Gastroesophageal sphincter (tissue), 4 donors: Measurements from ENCODE around the gene SH3RF2. TPM values are rescaled to one million over a fixed set of nuclear protein-coding genes. Genes with fewer than 3 reads are reported as not detected.

Experiments used
- ATAC-seq: fragments of 150-250 bp; one replicate; pipeline ENCODE4 v1.9.1; 2016; ENCODE audit warnings: mild to moderate bottlenecking, moderate library complexity
- H3K27ac ChIP-seq, 4 donors: fragments of 200-600 bp; sonication (generic) in 3 of 4; 1 replicate in 3 of 4; 2 replicates in 1 of 4; pipeline ENCODE4 v1.5.1; 2016 to 2019
- H3K27me3 ChIP-seq: fragments of 200-600 bp; sonication (generic); one replicate; pipeline ENCODE4 v1.5.1; 2019
- H3K36me3 ChIP-seq, 2 donors: fragments of 200-600 bp; sonication (generic); one replicate each; pipeline ENCODE4 v1.5.1; 2019; ENCODE audit warnings: control low read depth in 1 of 2
- H3K4me1 ChIP-seq, 3 donors: fragments of 200-600 bp; sonication (generic); 1 replicate in 2 of 3; 2 replicates in 1 of 3; pipeline ENCODE4 v1.5.1; 2016 to 2019; ENCODE audit warnings: control low read depth in 2 of 3
- H3K4me3 ChIP-seq, 2 donors: fragments of 200-600 bp; sonication (generic); one replicate each; pipeline ENCODE4 v1.5.1; 2019; ENCODE audit warnings: mild to moderate bottlenecking in 1 of 2, moderate library complexity in 1 of 2
- H3K9me3 ChIP-seq, 3 donors: fragments of 200-600 bp; sonication (generic); one replicate each; pipeline ENCODE4 v1.5.1; 2017 to 2019; ENCODE audit warnings: control low read depth in 2 of 3
- CTCF ChIP-seq, 4 experiments: fragments of 200-600 bp in 2 of 4; fragments of 450-650 bp in 2 of 4; sonication (generic) in 1 of 4; IDR thresholded peaks; one replicate each; pipeline ENCODE4 v1.5.1; 2017 to 2019; ENCODE audit warnings: antibody characterized with exemption in 4 of 4, mild to moderate bottlenecking in 2 of 4, moderate library complexity in 2 of 4
- EP300 ChIP-seq: sonication (generic); formaldehyde crosslinking; IDR thresholded peaks from one replicate; pipeline ENCODE4 v1.6.1; 2017; ENCODE audit warnings: antibody characterized with exemption, mild to moderate bottlenecking
- POLR2A ChIP-seq, 2 donors: fragments of 450-650 bp; IDR thresholded peaks; one replicate each; pipeline ENCODE4 v1.6.1; 2017; ENCODE audit warnings: antibody characterized with exemption in 2 of 2, mild to moderate bottlenecking in 2 of 2, moderate library complexity in 1 of 2
- POLR2AphosphoS5 ChIP-seq: sonication (generic); formaldehyde crosslinking; IDR thresholded peaks from one replicate; pipeline ENCODE4 v1.6.1; 2017; ENCODE audit warnings: antibody characterized with exemption
- WGBS, 2 donors: methylation state at CpG; one replicate each; pipeline ENCODE4 v1.1.5; 2018; ENCODE audit warnings: low coverage in 1 of 2; 5-methylcytosine and 5-hydroxymethylcytosine counted together
- total RNA-seq, 4 donors: library from RNA; depleted of rRNA; stranded (reverse); fragments of >200 nt; gene quantifications; one replicate each; pipeline ENCODE4 v1.1.0, GENCODE V29; 2016

Gene SH3RF2
- total RNA-seq, 4 donors from 2014 or later: 0.27 to 5.2 (median 1.0) TPM

- Histone ChIP-seq H3K27me3 (no peaks in the 10 kb centered on the region), H3K27ac (no peak overlapping the region), H3K4me1 (peaks cover 0 to 4% (median 0%) of the 10 kb centered on the region in 3 donors), H3K36me3 (no peaks in the 10 kb centered on the region), H3K9me3 (no peaks in the 10 kb centered on the region), H3K4me3 (no peak overlapping the region)
- no peak for ATAC-seq
- WGBS, 2 donors: 83 to 93% methylated on average over 1 to 7 of the region's 8 CpGs
- TF ChIP-seq POLR2A (IDR thresholded peaks at IDR 0.05) (no peak), POLR2AphosphoS5 (no peak), CTCF (IDR thresholded peaks at IDR 0.05) (no peak), EP300 (no peak)
These were observed 130.6 kb downstream of the SH3RF2 start for GRCh38 chr5:146066968-146067367.

- TF ChIP-seq EP300: no peak
- TF ChIP-seq POLR2AphosphoS5: no peak
- no peak for TF ChIP-seq POLR2A (IDR thresholded peaks at IDR 0.05)
- TF ChIP-seq CTCF (IDR thresholded peaks at IDR 0.05): no peak
- no peaks in the 10 kb centered on the region for H3K36me3 ChIP-seq
- 41 to 54% methylated on average over 2 to 7 of the region's 9 CpGs for WGBS, 2 donors
- peaks cover 0 to 4% (median 0%) of the 10 kb centered on the region in 3 donors for H3K4me1 ChIP-seq
- no peak for ATAC-seq
- no peaks in the 10 kb centered on the region for H3K27me3 ChIP-seq
- H3K9me3 ChIP-seq: no peaks in the 10 kb centered on the region
- no peak overlapping the region for H3K27ac ChIP-seq
- no peak overlapping the region for H3K4me3 ChIP-seq
These were observed 131.8 kb downstream of the SH3RF2 start for GRCh38 chr5:146068206-146068605.

GRCh38 chr5:146068977-146069779 is 132.8 kb downstream of the SH3RF2 start:
- H3K27me3 ChIP-seq: no peaks in the 10 kb centered on the region
- 88 to 100% methylated on average over 3 to 5 of the region's 6 CpGs for WGBS, 2 donors
- no peak overlapping the region for H3K4me3 ChIP-seq
- H3K9me3 ChIP-seq: no peaks in the 10 kb centered on the region
- H3K27ac ChIP-seq: no peak overlapping the region
- no peak for ATAC-seq
- no peaks in the 10 kb centered on the region for H3K36me3 ChIP-seq
- H3K4me1 ChIP-seq: peaks cover 0 to 4% (median 0%) of the 10 kb centered on the region in 3 donors
- no peak for TF ChIP-seq EP300
- no peak for TF ChIP-seq CTCF (IDR thresholded peaks at IDR 0.05)
- no peak for TF ChIP-seq POLR2AphosphoS5
- TF ChIP-seq POLR2A (IDR thresholded peaks at IDR 0.05): no peak

- WGBS, 2 donors: 92 to 100% methylated on average over 2 of the region's 2 CpGs
- Histone ChIP-seq H3K36me3 (no peaks in the 10 kb centered on the region), H3K4me1 (peaks cover 0 to 4% (median 0%) of the 10 kb centered on the region in 3 donors), H3K27ac (no peak overlapping the region), H3K27me3 (no peaks in the 10 kb centered on the region), H3K9me3 (no peaks in the 10 kb centered on the region), H3K4me3 (no peak overlapping the region)
- no peak for ATAC-seq
- TF ChIP-seq EP300 (no peak), POLR2A (IDR thresholded peaks at IDR 0.05) (no peak), POLR2AphosphoS5 (no peak), CTCF (IDR thresholded peaks at IDR 0.05) (no peak)
These were observed 133.4 kb downstream of the SH3RF2 start for GRCh38 chr5:146069780-146070099.

- peaks cover 0 to 4% (median 0%) of the 10 kb centered on the region in 3 donors for H3K4me1 ChIP-seq
These were observed 134.4 kb downstream of the SH3RF2 start for GRCh38 chr5:146070746-146071145.

More at GRCh38 chr5:146070746-146071145, 134.4 kb downstream of the SH3RF2 start:
- H3K27ac ChIP-seq: no peak overlapping the region
- H3K27me3 ChIP-seq: no peaks in the 10 kb centered on the region
- WGBS, 2 donors: 33 to 88% methylated on average over 1 to 3 of the region's 3 CpGs
- TF ChIP-seq EP300 (no peak), POLR2A (IDR thresholded peaks at IDR 0.05) (no peak), POLR2AphosphoS5 (no peak), CTCF (IDR thresholded peaks at IDR 0.05) (no peak)
- no peaks in the 10 kb centered on the region for H3K36me3 ChIP-seq
- no peak for ATAC-seq
- H3K4me3 ChIP-seq: no peak overlapping the region
- H3K9me3 ChIP-seq: no peaks in the 10 kb centered on the region
